Astrocyte (in vitro differentiated cells and primary cell): ENCODE measurements around the gene ING3.

Experiments
- EZH2 ChIP-seq: IDR thresholded peaks from 2 replicates; pipeline ENCODE4 v1.6.1; 2012; ENCODE audit warnings: mild to moderate bottlenecking, low read length, inconsistent platforms; ENCODE audit not compliant: insufficient read depth
- TF ChIP-seq, protein P1 (sequence below): IDR thresholded peaks from 2 replicates; pipeline ENCODE4 v1.5.1; 2011; ENCODE audit warnings: low read depth, mild to moderate bottlenecking, inconsistent platforms, low read length, moderate library complexity; ENCODE audit not compliant: insufficient read depth

DNA sequence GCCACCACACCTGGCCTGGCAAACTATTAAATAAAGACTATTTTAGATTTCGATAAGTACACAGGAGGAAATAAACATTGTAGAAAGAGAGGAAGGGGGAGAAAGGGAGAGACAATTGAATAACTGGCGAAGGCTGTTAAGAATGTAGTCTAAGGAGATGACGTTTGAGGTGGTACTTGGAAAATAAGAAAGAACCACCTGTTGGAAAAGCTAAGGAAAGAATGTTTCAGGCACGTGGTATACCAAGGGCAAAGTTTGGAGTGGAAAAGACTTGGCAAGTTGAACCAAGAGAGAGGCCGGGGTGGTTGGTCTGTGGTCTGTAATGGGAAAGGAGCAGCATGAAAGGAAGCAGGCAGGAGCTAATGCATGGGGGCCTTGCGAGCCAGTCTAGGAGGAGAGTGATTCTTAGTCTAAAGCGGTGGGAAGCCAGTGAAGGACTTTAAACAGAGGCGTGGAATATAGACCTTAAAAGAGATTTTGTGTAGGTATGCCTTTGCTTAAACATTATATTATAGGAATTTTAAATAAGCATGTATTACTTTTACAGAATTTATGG, 9.4 kb downstream of the ING3 start:
- TF ChIP-seq, protein P1, sequence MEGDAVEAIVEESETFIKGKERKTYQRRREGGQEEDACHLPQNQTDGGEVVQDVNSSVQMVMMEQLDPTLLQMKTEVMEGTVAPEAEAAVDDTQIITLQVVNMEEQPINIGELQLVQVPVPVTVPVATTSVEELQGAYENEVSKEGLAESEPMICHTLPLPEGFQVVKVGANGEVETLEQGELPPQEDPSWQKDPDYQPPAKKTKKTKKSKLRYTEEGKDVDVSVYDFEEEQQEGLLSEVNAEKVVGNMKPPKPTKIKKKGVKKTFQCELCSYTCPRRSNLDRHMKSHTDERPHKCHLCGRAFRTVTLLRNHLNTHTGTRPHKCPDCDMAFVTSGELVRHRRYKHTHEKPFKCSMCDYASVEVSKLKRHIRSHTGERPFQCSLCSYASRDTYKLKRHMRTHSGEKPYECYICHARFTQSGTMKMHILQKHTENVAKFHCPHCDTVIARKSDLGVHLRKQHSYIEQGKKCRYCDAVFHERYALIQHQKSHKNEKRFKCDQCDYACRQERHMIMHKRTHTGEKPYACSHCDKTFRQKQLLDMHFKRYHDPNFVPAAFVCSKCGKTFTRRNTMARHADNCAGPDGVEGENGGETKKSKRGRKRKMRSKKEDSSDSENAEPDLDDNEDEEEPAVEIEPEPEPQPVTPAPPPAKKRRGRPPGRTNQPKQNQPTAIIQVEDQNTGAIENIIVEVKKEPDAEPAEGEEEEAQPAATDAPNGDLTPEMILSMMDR: no peak
- no peak for TF ChIP-seq EZH2
